Endothelial cell of umbilical vein (primary cell): ENCODE measurements around the gene CCL13. TPM values are rescaled to one million over a fixed set of nuclear protein-coding genes. Genes with fewer than 3 reads are reported as not detected.

Experiments
- BruUV-seq: library from RNA; stranded (reverse); fragments of 400-500 nt; replicated peaks from 2 replicates; lab custom pipeline; 2021; lab: Mats Ljungman, UMichigan
- CTCF ChIA-PET: fragments of 300-600, 350-600 bp; sonication (Branson Sonifier 250); formaldehyde crosslinking; loops from one replicate; lab custom pipeline; 2021; ENCODE audit warnings: antibody characterized with exemption, inconsistent platforms; lab: Charles Lee
- POLR2A ChIA-PET: fragments of 300-600, 350-600 bp; sonication (Branson Sonifier 250); formaldehyde crosslinking; loops from one replicate; lab custom pipeline; 2021; ENCODE audit warnings: antibody characterized with exemption, inconsistent platforms; lab: Charles Lee
- DNase-seq: peaks from one replicate; pipeline ENCODE4 v3.0.0-alpha.2; 2011; ENCODE audit warnings: low read depth, low spot score
- FAIRE-seq: peaks from 2 replicates; lab custom pipeline; 2011; peaks lifted over from hg19 to GRCh38; lab: Jason Lieb, UNC
- H2AFZ ChIP-seq: 2 replicates; pipeline ENCODE4 v1.6.0; 2012; ENCODE audit warnings: low read depth, low read length, control low read depth, inconsistent platforms
- H3K27ac ChIP-seq: 2 replicates; pipeline ENCODE4 v1.5.1; 2011; ENCODE audit warnings: low read depth, mild to moderate bottlenecking, control low read depth, low read length, moderate library complexity; ENCODE audit not compliant: insufficient read depth
- H3K27me3 ChIP-seq, 2 experiments: 2 replicates each; pipeline versions ENCODE4 v1.6.0 to v1.6.1; 2011; ENCODE audit warnings: low read length in 2 of 2, mixed read lengths in 1 of 2; ENCODE audit not compliant: control insufficient read depth in 2 of 2, insufficient read depth in 2 of 2
- H3K36me3 ChIP-seq, 2 experiments: 2 replicates in 1 of 2; 3 replicates in 1 of 2; pipeline ENCODE4 v1.5.1; 2011; ENCODE audit warnings: low read length in 2 of 2, mild to moderate bottlenecking in 1 of 2, moderate library complexity in 1 of 2; ENCODE audit not compliant: control insufficient read depth in 2 of 2, insufficient read depth in 2 of 2; ENCODE audit errors: extremely low read depth in 1 of 2
- H3K4me1 ChIP-seq: 3 replicates; pipeline ENCODE4 v1.5.1; 2011; ENCODE audit warnings: mild to moderate bottlenecking, low read length; ENCODE audit not compliant: control insufficient read depth, insufficient read depth; ENCODE audit errors: extremely low read depth
- H3K4me2 ChIP-seq: 2 replicates; pipeline ENCODE4 v1.6.1; 2011; ENCODE audit warnings: low read length, control low read depth, mixed read lengths; ENCODE audit not compliant: insufficient read depth
- H3K4me3 ChIP-seq, 3 experiments: fragments of 200-600 bp in 1 of 3; sonication (generic), shearing (Covaris generic) in 1 of 3; replicated peaks in 1 of 3; 2 replicates each; pipeline ENCODE4 v1.5.1; 2011 to 2016; ENCODE audit warnings: control low read depth in 3 of 3, low read length in 3 of 3, mild to moderate bottlenecking in 2 of 3, inconsistent platforms in 1 of 3, low read depth in 1 of 3, moderate library complexity in 1 of 3; ENCODE audit not compliant: insufficient read depth in 1 of 3
- H3K79me2 ChIP-seq: 2 replicates; pipeline ENCODE4 v1.6.0; 2012; ENCODE audit warnings: low read length, inconsistent platforms; ENCODE audit not compliant: control insufficient read depth, insufficient read depth
- H3K9ac ChIP-seq: replicated peaks from 2 replicates; pipeline ENCODE3; 2011; ENCODE audit warnings: low read length, control low read depth; ENCODE audit not compliant: insufficient read depth; ENCODE audit errors: extremely low read depth
- H3K9me1 ChIP-seq: replicated peaks from 3 replicates; pipeline ENCODE4 v1.6.0; 2011; ENCODE audit warnings: mild to moderate bottlenecking, low read length; ENCODE audit not compliant: control insufficient read depth, insufficient read depth; ENCODE audit errors: extremely low read depth
- H3K9me3 ChIP-seq: replicated peaks from 2 replicates; pipeline ENCODE4 v1.5.1; 2012; ENCODE audit warnings: low read length, inconsistent platforms; ENCODE audit not compliant: control insufficient read depth, insufficient read depth
- H4K20me1 ChIP-seq: replicated peaks from 2 replicates; pipeline ENCODE3; 2011; ENCODE audit warnings: mild to moderate bottlenecking, low read length; ENCODE audit not compliant: control insufficient read depth, insufficient read depth; ENCODE audit errors: extremely low read depth
- EZH2 ChIP-seq: IDR thresholded peaks from 2 replicates; pipeline ENCODE4 v1.6.1; 2012; ENCODE audit warnings: borderline replicate concordance, low read depth, mild to moderate bottlenecking, moderate library complexity, low read length, inconsistent platforms; ENCODE audit not compliant: severe bottlenecking
- FOS ChIP-seq: IDR thresholded peaks from 2 replicates; pipeline ENCODE4 v1.6.1; 2011; ENCODE audit warnings: mild to moderate bottlenecking, low read length, moderate library complexity, borderline replicate concordance; ENCODE audit not compliant: insufficient read depth
- GATA2 ChIP-seq: IDR thresholded peaks from 2 replicates; pipeline ENCODE4 v1.7.0; 2011; ENCODE audit warnings: low read depth, mild to moderate bottlenecking, moderate library complexity, mixed read lengths, low read length; ENCODE audit not compliant: insufficient read length, insufficient read depth
- JUN ChIP-seq: IDR thresholded peaks from 2 replicates; pipeline ENCODE4 v1.6.1; 2011; ENCODE audit warnings: borderline replicate concordance, low read depth; ENCODE audit not compliant: insufficient read length, insufficient read depth
- MYC ChIP-seq: IDR thresholded peaks from one replicate; pipeline ENCODE4 v1.6.1; 2011; ENCODE audit warnings: mild to moderate bottlenecking, low read depth, low read length
- POLR2A ChIP-seq: IDR thresholded peaks from 2 replicates; pipeline ENCODE4 v1.6.1; 2012; ENCODE audit warnings: low read depth, mild to moderate bottlenecking, control low read depth, low read length
- dilution Hi-C: fragments of 300-500 bp; cut with MboI; formaldehyde crosslinking; loops from one replicate; pipeline ENCODE4 v1.15.0; 2019; ENCODE audit warnings: low sequenced_read_pairs; ENCODE audit not compliant: extremely low pct_ligation_motif_present
- intact Hi-C: fragments of 100-400 bp; cut with micrococcal nuclease; formaldehyde crosslinking; loops from one replicate; pipeline ENCODE4 v1.10.0; 2022
- polyA plus RNA-seq, 4 experiments: library from polyadenylated mRNA; depleted of rRNA in 3 of 4; stranded (reverse) in 3 of 4; unstranded in 1 of 4; fragments of >200 nt; gene quantifications; 2 replicates each; pipeline versions ENCODE4 v1.2.1 to v1.2.3, GENCODE V29; 2011 to 2012; ENCODE audit warnings: missing spikeins in 1 of 4
- total RNA-seq: library from RNA; stranded (reverse); gene quantifications from 2 replicates; pipeline ENCODE4 v1.2.3, GENCODE V29; 2021
- TF ChIP-seq, protein P1 (sequence below): IDR thresholded peaks from 2 replicates; pipeline ENCODE4 v1.6.1; 2011; ENCODE audit not compliant: insufficient read depth, insufficient read length
- TF ChIP-seq, protein P2 (sequence below), 2 donors: IDR thresholded peaks; 1 replicate in 1 of 2; 2 replicates in 1 of 2; pipeline ENCODE4 v1.5.1; 2011; ENCODE audit warnings: low read length in 2 of 2, mild to moderate bottlenecking in 2 of 2, moderate library complexity in 2 of 2, control low read depth in 1 of 2, inconsistent platforms in 1 of 2, low read depth in 1 of 2; ENCODE audit not compliant: insufficient read depth in 1 of 2; ENCODE audit errors: extremely low read depth in 1 of 2

Gene CCL13
- total and polyA plus RNA-seq, 2 donors (not counting 3 experiments of a cell fraction or from before 2014, with no cell fraction given), result not detected

DNA sequence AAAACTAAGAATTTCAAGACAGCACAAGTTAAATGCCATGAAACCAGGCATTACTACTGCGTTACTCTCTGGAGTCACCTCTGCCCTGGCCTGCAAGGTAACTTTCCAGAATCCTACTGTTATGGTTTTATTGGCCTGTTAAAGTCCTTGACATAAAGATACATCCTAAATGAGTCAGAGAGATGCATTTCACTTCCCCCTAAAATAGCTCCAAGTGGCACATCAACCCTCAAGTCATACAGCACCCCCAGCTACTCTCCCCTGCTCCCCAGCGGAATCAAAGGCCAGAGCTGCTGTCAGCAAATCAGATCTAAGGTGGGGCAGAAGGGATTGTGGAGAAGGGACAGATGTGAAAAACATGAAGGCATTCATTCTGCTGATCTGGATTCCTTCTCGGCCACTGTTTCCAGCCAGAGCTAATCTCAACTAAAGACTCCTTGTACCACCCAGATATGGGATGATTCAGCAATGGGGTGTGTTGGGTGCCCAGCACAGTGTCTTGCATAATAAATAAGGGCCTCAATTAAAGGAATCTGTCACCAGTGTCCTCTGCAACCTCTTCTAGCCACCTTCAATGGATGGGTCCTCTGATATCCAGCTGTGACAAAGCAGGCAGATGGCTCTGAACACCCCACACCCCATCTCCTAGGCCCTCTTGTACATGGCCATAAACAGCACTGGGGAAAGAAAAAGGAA, 15.3 kb downstream of the CCL13 start:
- TF ChIP-seq GATA2 (no peak), POLR2A (no peak)
- TF ChIP-seq, protein P1, sequence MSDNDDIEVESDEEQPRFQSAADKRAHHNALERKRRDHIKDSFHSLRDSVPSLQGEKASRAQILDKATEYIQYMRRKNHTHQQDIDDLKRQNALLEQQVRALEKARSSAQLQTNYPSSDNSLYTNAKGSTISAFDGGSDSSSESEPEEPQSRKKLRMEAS, result no peak
- DNase-seq (no peak), FAIRE-seq (no peak)
- Histone ChIP-seq H3K9ac (no peak overlapping the region), H3K4me2 (no peak overlapping the region), H3K4me1 (peaks cover 4% of the 10 kb centered on the region), H3K27ac (no peak overlapping the region), H3K4me3 (no peak overlapping the region), H3K9me3 (no peaks in the 10 kb centered on the region), H3K9me1 (no peaks in the 10 kb centered on the region), H3K27me3 (peaks cover 0 to 2% of the 10 kb centered on the region in 2 experiments), H4K20me1 (no peaks in the 10 kb centered on the region), H3K36me3 (no peaks in the 10 kb centered on the region), H3K79me2 (no peaks in the 10 kb centered on the region), H2AFZ (no peak overlapping the region)
- BruUV-seq, result no TSS peak
- ChIA-PET POLR2A (no interaction called here), CTCF (interaction anchor here (2.4 kb wide), 1 partner anchor 10 kb away, joined by 16 read pairs; no protein-coding TSS in a partner anchor)
- intact Hi-C loops (no loop called here), dilution Hi-C loops (no loop called here)

DNA sequence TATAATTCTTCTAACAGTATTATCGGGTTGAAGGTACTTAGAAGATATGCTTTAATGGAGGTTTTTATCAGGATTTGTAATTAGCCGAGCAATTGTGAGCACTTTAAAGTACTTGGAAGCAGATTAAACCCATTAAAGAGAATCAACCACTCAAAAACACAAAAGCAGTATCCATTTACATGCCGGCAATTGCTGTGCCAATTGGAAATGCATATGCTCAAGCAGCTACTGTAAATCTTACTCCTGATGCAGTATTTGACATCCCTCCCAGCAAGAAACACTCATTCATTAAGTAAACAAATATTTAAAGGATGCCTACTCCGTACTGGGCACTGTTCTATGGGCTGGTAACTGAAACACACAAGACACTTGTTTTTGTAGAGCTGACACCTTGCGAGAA, 18.2 kb downstream of the CCL13 start:
- no peak overlapping the region for H2AFZ ChIP-seq
- H3K27me3 ChIP-seq, result peaks cover 0 to 2% of the 10 kb centered on the region in 2 experiments
- no peaks in the 10 kb centered on the region for H3K9me1 ChIP-seq
- no TSS peak for BruUV-seq
- FAIRE-seq, result no peak
- intact Hi-C loops, result no loop called here
- H3K4me3 ChIP-seq, result no peak overlapping the region
- CTCF ChIA-PET, result no interaction called here
- POLR2A ChIA-PET, result no interaction called here
- no peaks in the 10 kb centered on the region for H3K9me3 ChIP-seq
- H3K36me3 ChIP-seq, result no peaks in the 10 kb centered on the region
- H3K4me1 ChIP-seq, result no peaks in the 10 kb centered on the region
- H4K20me1 ChIP-seq, result no peaks in the 10 kb centered on the region
- H3K27ac ChIP-seq, result no peak overlapping the region
- no peak for TF ChIP-seq EZH2
- TF ChIP-seq FOS, result no peak
- no peak for TF ChIP-seq MYC
- TF ChIP-seq, protein P1, result no peak
- TF ChIP-seq, protein P2, sequence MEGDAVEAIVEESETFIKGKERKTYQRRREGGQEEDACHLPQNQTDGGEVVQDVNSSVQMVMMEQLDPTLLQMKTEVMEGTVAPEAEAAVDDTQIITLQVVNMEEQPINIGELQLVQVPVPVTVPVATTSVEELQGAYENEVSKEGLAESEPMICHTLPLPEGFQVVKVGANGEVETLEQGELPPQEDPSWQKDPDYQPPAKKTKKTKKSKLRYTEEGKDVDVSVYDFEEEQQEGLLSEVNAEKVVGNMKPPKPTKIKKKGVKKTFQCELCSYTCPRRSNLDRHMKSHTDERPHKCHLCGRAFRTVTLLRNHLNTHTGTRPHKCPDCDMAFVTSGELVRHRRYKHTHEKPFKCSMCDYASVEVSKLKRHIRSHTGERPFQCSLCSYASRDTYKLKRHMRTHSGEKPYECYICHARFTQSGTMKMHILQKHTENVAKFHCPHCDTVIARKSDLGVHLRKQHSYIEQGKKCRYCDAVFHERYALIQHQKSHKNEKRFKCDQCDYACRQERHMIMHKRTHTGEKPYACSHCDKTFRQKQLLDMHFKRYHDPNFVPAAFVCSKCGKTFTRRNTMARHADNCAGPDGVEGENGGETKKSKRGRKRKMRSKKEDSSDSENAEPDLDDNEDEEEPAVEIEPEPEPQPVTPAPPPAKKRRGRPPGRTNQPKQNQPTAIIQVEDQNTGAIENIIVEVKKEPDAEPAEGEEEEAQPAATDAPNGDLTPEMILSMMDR (IDR thresholded peaks at IDR 0.05; ENCODE audit: extremely low read depth in 1 of 2, insufficient read depth in 1 of 2, low read depth in 1 of 2, low read length in 2 of 2), result no peak
- no peak for TF ChIP-seq JUN
- TF ChIP-seq POLR2A, result no peak
- TF ChIP-seq GATA2, result no peak
- H3K79me2 ChIP-seq, result no peaks in the 10 kb centered on the region
- DNase-seq, result no peak
- dilution Hi-C loops, result no loop called here
- H3K9ac ChIP-seq, result no peak overlapping the region
- no peak overlapping the region for H3K4me2 ChIP-seq
